Measurements from ENCODE around the gene HEY2. TPM values are rescaled to one million over a fixed set of nuclear protein-coding genes. Genes with fewer than 3 reads are reported as not detected.
A peak's percentile ranks its signal among the peaks of the same experiment; 100 is the strongest.

HEY2 gene
- total RNA-seq, 6 experiments from 2014 or later, result not detected

DNA sequence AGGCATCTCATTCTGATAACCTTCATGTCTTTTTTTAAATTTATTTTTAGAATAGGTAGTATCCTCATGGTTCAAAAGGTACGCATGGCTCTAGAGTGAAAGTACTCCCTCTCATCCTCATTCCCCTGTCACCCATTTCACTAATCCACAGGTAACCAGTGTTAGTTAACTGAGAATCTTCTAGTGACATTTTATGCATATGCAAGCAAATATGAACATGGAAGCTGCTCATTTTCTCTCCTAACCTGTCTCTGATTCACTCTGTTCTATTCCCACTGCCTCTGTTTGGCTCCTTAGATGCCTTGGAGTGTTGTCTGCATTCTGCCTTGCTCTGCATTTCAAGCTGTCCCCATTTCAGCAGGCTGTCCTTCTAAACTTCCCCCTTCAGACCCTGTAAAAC, 45.9 kb downstream of the HEY2 start:
- Mint-ChIP-seq H3K4me3 (no peak overlapping the region), H3K9me3 (no peaks in the 10 kb centered on the region), H3K27ac (no peak overlapping the region), H3K36me3 (ENCODE audit: low read depth) (no peaks in the 10 kb centered on the region), H3K4me1 (ENCODE audit: low read depth) (peaks cover 70% of the 10 kb centered on the region), H3K27me3 (ENCODE audit: insufficient read depth) (no peaks in the 10 kb centered on the region; the same call in 1 of the 2 replicates)
- TF ChIP-seq, protein P1, sequence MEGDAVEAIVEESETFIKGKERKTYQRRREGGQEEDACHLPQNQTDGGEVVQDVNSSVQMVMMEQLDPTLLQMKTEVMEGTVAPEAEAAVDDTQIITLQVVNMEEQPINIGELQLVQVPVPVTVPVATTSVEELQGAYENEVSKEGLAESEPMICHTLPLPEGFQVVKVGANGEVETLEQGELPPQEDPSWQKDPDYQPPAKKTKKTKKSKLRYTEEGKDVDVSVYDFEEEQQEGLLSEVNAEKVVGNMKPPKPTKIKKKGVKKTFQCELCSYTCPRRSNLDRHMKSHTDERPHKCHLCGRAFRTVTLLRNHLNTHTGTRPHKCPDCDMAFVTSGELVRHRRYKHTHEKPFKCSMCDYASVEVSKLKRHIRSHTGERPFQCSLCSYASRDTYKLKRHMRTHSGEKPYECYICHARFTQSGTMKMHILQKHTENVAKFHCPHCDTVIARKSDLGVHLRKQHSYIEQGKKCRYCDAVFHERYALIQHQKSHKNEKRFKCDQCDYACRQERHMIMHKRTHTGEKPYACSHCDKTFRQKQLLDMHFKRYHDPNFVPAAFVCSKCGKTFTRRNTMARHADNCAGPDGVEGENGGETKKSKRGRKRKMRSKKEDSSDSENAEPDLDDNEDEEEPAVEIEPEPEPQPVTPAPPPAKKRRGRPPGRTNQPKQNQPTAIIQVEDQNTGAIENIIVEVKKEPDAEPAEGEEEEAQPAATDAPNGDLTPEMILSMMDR (IDR thresholded peaks at IDR 0.05), result no peak
- DNase-seq, result no peak

GRCh38 chr6:125797120-125797885, 47.9 kb downstream of the HEY2 start:
- Mint-ChIP-seq H3K9me3 (no peaks in the 10 kb centered on the region), H3K27me3 (ENCODE audit: insufficient read depth) (no peaks in the 10 kb centered on the region), H3K36me3 (ENCODE audit: low read depth) (no peaks in the 10 kb centered on the region), H3K4me1 (ENCODE audit: low read depth) (peaks cover 66% of the 10 kb centered on the region), H3K27ac (no peak overlapping the region), H3K4me3 (no peak overlapping the region)
- TF ChIP-seq, protein P1 (IDR thresholded peaks at IDR 0.05), result no peak
- DNase-seq, result no peak

DNA sequence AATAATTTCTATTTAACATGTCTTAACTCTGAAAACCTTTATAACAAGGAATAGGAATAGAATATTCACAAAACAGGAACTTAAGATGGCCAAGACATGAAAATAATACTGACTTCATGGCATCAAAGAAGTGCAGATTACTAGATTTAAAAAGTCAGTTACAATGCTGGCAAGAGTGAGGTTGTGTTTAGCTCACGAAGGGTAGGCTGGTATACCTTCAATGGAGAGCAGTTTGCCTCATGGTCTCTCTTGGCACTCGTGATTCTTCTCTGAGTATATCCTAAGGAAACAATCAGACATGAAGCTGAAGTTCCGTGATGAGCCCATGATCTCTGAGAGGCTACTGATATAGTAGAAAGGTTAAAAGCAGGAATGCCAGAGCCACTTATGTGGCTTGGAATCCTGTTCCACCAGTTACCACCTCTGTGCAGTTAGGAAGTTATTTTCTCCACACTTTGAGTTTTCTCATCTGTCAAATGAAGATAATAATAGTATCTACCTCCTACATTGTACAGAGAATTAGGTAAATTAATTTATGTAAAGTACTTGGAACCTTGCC, 48.5 kb downstream of the HEY2 start:
- Mint-ChIP-seq H3K36me3 (ENCODE audit: low read depth) (peaks cover 2% of the 10 kb centered on the region; the same call in 1 of the 2 replicates), H3K27ac (no peak overlapping the region), H3K9me3 (no peaks in the 10 kb centered on the region), H3K27me3 (ENCODE audit: insufficient read depth) (no peaks in the 10 kb centered on the region), H3K4me1 (ENCODE audit: low read depth) (peaks cover 64% of the 10 kb centered on the region), H3K4me3 (no peak overlapping the region)
- TF ChIP-seq, protein P1 (IDR thresholded peaks at IDR 0.05), result no peak
- no peak for DNase-seq

GRCh38 chr6:125798734-125799508, 49.5 kb downstream of the HEY2 start:
- Mint-ChIP-seq H3K4me3 (no peak overlapping the region; the same call in 1 of the 2 replicates), H3K4me1 (ENCODE audit: low read depth) (peaks cover 64% of the 10 kb centered on the region), H3K27me3 (ENCODE audit: insufficient read depth) (no peaks in the 10 kb centered on the region), H3K9me3 (no peaks in the 10 kb centered on the region), H3K27ac (peak overlapping the region; percentile 73), H3K36me3 (ENCODE audit: low read depth) (peaks cover 7% of the 10 kb centered on the region; the same call in 1 of the 2 replicates)
- DNase-seq, result no peak
- TF ChIP-seq, protein P1 (IDR thresholded peaks at IDR 0.05), result no peak

- TF ChIP-seq, protein P1 (IDR thresholded peaks at IDR 0.05), result no peak
- no peak for DNase-seq
- H3K4me3 Mint-ChIP-seq, result no peak overlapping the region
- no peaks in the 10 kb centered on the region for H3K9me3 Mint-ChIP-seq
- no peaks in the 10 kb centered on the region for H3K27me3 Mint-ChIP-seq (ENCODE audit: insufficient read depth)
- peaks cover 49% of the 10 kb centered on the region for H3K4me1 Mint-ChIP-seq (ENCODE audit: low read depth)
- H3K27ac Mint-ChIP-seq, result no peak overlapping the region
- H3K36me3 Mint-ChIP-seq (ENCODE audit: low read depth), result peaks cover 7% of the 10 kb centered on the region; the same call in 1 of the 2 replicates
These were observed 53.0 kb downstream of the HEY2 start for GRCh38 chr6:125802383-125802782.
